GM18867 (cell line): ENCODE results near the gene ST13.
"Not testable (repeated sequence)": the region's sequence is repeated elsewhere in the genome, so short reads cannot be mapped to it uniquely, and the experiment has no call there.

Experiments
- ATAC-seq: cut with Tn5 transposase; IDR thresholded peaks from one replicate; pipeline ENCODE4 v1.9.1; 2021; ENCODE audit warnings: mild to moderate bottlenecking, moderate library complexity; ENCODE audit not compliant: unreplicated experiment

The ST13 gene

GRCh38 chr22:40789131-40789530 is 67.3 kb downstream of the ST13 start:
- no peak for ATAC-seq

GRCh38 chr22:40782521-40782920 is 73.9 kb downstream of the ST13 start:
- no peak for ATAC-seq

GRCh38 chr22:40781749-40782148 is 74.7 kb downstream of the ST13 start:
- not testable (repeated sequence) for ATAC-seq
